ENCODE data around the gene EPB41.

GRCh38 chr1:28902738-28903137 is 11.6 kb upstream of the EPB41 start:
- no peak for TF ChIP-seq POLR2A (IDR thresholded peaks at IDR 0.05)
- TF ChIP-seq, protein P1, sequence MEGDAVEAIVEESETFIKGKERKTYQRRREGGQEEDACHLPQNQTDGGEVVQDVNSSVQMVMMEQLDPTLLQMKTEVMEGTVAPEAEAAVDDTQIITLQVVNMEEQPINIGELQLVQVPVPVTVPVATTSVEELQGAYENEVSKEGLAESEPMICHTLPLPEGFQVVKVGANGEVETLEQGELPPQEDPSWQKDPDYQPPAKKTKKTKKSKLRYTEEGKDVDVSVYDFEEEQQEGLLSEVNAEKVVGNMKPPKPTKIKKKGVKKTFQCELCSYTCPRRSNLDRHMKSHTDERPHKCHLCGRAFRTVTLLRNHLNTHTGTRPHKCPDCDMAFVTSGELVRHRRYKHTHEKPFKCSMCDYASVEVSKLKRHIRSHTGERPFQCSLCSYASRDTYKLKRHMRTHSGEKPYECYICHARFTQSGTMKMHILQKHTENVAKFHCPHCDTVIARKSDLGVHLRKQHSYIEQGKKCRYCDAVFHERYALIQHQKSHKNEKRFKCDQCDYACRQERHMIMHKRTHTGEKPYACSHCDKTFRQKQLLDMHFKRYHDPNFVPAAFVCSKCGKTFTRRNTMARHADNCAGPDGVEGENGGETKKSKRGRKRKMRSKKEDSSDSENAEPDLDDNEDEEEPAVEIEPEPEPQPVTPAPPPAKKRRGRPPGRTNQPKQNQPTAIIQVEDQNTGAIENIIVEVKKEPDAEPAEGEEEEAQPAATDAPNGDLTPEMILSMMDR (IDR thresholded peaks at IDR 0.05), result no peak

All from esophagus squamous epithelium (tissue), 4 donors.